ENCODE data around the gene POP7. TPM values are rescaled to one million over a fixed set of nuclear protein-coding genes. Genes with fewer than 3 reads are reported as not detected.
A peak's percentile ranks its signal among the peaks of the same experiment; 100 is the strongest.

The POP7 gene
- total RNA-seq, 4 donors from 2014 or later, result 51.3 to 72.7 (median 70.3) TPM

GRCh38 chr7:100679129-100679926 is 26.6 kb upstream of the POP7 start:
- peak in 1 of 2 donors; percentile 88 for DNase-seq (ENCODE audit: low spot score in 2 of 2)
- no peak for TF ChIP-seq CTCF (IDR thresholded peaks at IDR 0.05)
- TF ChIP-seq POLR2A (IDR thresholded peaks at IDR 0.05), result no peak
- intact Hi-C loops (cut with DNase I; ENCODE audit: low total_unique reads), result no loop called here
- 71% methylated on average over 13 of the region's 13 CpGs for WGBS, 2 donors
- no peak overlapping the region for H3K4me3 ChIP-seq (ENCODE audit: low read depth, poor library complexity, severe bottlenecking)

- WGBS, 2 donors, result 49 to 56% methylated on average over 13 of the region's 13 CpGs
- intact Hi-C loops (cut with DNase I; ENCODE audit: low total_unique reads), result no loop called here
- DNase-seq (ENCODE audit: low spot score in 2 of 2), result peak; percentile 75 to 90
- no peak overlapping the region for H3K4me3 ChIP-seq (ENCODE audit: low read depth, poor library complexity, severe bottlenecking)
- TF ChIP-seq POLR2A (IDR thresholded peaks at IDR 0.05), result no peak
- TF ChIP-seq CTCF (IDR thresholded peaks at IDR 0.05), result no peak
Observed at GRCh38 chr7:100679927-100680575, 25.9 kb upstream of the POP7 start.

- WGBS, 2 donors, result 66 to 74% methylated on average over 17 to 18 of the region's 18 CpGs
- H3K4me3 ChIP-seq (ENCODE audit: low read depth, poor library complexity, severe bottlenecking), result no peak overlapping the region
- DNase-seq (ENCODE audit: low spot score in 2 of 2), result peak in 1 of 2 donors; percentile 87
- intact Hi-C loops (cut with DNase I; ENCODE audit: low total_unique reads), result no loop called here
- no peak for TF ChIP-seq CTCF (IDR thresholded peaks at IDR 0.05)
- TF ChIP-seq POLR2A (IDR thresholded peaks at IDR 0.05), result no peak
Observed at GRCh38 chr7:100680576-100681271, 25.2 kb upstream of the POP7 start.

- no peak for TF ChIP-seq CTCF (IDR thresholded peaks at IDR 0.05)
- TF ChIP-seq POLR2A (IDR thresholded peaks at IDR 0.05), result no peak
- 81% methylated on average over 28 to 29 of the region's 29 CpGs for WGBS, 2 donors
- intact Hi-C loops (cut with DNase I; ENCODE audit: low total_unique reads), result no loop called here
- no peak overlapping the region for H3K4me3 ChIP-seq (ENCODE audit: low read depth, poor library complexity, severe bottlenecking)
- peak in 1 of 2 donors; percentile 82 for DNase-seq (ENCODE audit: low spot score in 2 of 2)
Observed at GRCh38 chr7:100681491-100682227, 24.3 kb upstream of the POP7 start.

GRCh38 chr7:100682228-100682741 is 23.6 kb upstream of the POP7 start:
- intact Hi-C loops (cut with DNase I; ENCODE audit: low total_unique reads), result no loop called here
- WGBS, 2 donors, result 68 to 76% methylated on average over 12 to 17 of the region's 25 CpGs

More at GRCh38 chr7:100682228-100682741, 23.6 kb upstream of the POP7 start:
- TF ChIP-seq CTCF (IDR thresholded peaks at IDR 0.05), result no peak
- no peak for TF ChIP-seq POLR2A (IDR thresholded peaks at IDR 0.05)
- peak in 1 of 2 donors; percentile 80 for DNase-seq (ENCODE audit: low spot score in 2 of 2)
- no peak overlapping the region for H3K4me3 ChIP-seq (ENCODE audit: low read depth, poor library complexity, severe bottlenecking)
